ENCODE measurements around the gene TSPAN4. TPM values are rescaled to one million over a fixed set of nuclear protein-coding genes. Genes with fewer than 3 reads are reported as not detected.

TSPAN4 gene
- total and polyA plus RNA-seq, 8 donors, result 10.5 to 116 (median 28.4) TPM

DNA sequence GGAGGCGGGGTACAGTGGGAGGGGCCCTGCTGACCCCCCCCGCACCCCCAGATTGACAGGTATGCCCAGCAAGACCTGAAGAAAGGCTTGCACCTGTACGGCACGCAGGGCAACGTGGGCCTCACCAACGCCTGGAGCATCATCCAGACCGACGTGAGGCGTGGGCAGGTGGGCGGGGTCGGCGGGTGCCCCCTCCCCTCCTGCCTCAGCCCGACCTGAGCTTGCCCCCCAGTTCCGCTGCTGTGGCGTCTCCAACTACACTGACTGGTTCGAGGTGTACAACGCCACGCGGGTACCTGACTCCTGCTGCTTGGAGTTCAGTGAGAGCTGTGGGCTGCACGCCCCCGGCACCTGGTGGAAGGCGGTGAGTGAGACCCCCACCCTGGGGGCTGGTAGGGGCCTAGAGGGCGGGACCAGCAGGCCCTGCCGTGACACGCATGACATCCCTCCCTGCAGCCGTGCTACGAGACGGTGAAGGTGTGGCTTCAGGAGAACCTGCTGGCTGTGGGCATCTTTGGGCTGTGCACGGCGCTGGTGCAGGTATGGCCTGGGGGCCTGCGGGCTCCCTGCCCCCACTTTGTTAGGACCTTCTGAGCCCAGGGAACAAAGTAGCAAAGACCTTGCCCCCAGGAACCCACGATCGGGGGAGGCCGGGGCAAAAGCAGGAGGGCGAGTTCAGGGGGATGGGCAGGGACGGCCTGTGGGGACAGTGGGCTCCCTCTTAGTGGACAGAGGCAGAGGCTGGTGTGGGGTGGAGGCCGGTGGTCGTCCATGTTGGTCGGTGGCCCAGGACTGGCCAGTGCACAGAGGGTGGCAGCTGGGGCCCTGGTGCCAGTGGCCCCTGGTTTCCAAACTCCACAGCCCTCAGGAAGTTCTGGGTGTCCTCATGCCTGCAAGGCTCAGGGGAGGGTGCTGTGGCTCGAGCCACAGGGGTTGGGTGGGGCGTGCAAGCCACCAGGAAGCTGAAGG is 23.1 kb downstream of the TSPAN4 start:
- peaks cover 0 to 16% (median 13%) of the 10 kb centered on the region in 4 donors for H3K4me1 ChIP-seq
- intact Hi-C loops (cut with DNase I; ENCODE audit: low total_unique reads), result no loop called here
- H3K9me3 ChIP-seq, result no peaks in the 10 kb centered on the region
- no peaks in the 10 kb centered on the region for H3K27me3 ChIP-seq
- DNase-seq, result peak in 1 of 2 donors; percentile 26
- no peak overlapping the region for H3K4me3 ChIP-seq
- H3K36me3 ChIP-seq, result peaks cover 3 to 79% (median 60%) of the 10 kb centered on the region in 4 donors
- WGBS, 5 donors, result 77 to 92% (median 78%) methylated on average over 17 to 41 of the region's 41 CpGs
- no peak overlapping the region for H3K27ac ChIP-seq
- no peak for TF ChIP-seq POLR2AphosphoS5 (IDR thresholded peaks at IDR 0.05)
- TF ChIP-seq POLR2A (IDR thresholded peaks at IDR 0.05), result no peak
- no peak for TF ChIP-seq CTCF (IDR thresholded peaks at IDR 0.05)
- no peak for TF ChIP-seq EP300 (IDR thresholded peaks at IDR 0.05)

- Histone ChIP-seq H3K27ac (no peak overlapping the region), H3K4me1 (peaks cover 0 to 16% (median 13%) of the 10 kb centered on the region in 4 donors), H3K9me3 (no peaks in the 10 kb centered on the region), H3K4me3 (no peak overlapping the region), H3K27me3 (no peaks in the 10 kb centered on the region), H3K36me3 (peaks cover 3 to 79% (median 60%) of the 10 kb centered on the region in 4 donors)
- intact Hi-C loops (cut with DNase I; ENCODE audit: low total_unique reads), result no loop called here
- DNase-seq, result no peak
- 84 to 89% (median 87%) methylated on average over 7 to 14 of the region's 14 CpGs for WGBS, 5 donors
- TF ChIP-seq CTCF (IDR thresholded peaks at IDR 0.05) (no peak), EP300 (IDR thresholded peaks at IDR 0.05) (no peak), POLR2AphosphoS5 (IDR thresholded peaks at IDR 0.05) (no peak), POLR2A (IDR thresholded peaks at IDR 0.05) (no peak)
Observed at GRCh38 chr11:866481-866880, 23.8 kb downstream of the TSPAN4 start.

DNA sequence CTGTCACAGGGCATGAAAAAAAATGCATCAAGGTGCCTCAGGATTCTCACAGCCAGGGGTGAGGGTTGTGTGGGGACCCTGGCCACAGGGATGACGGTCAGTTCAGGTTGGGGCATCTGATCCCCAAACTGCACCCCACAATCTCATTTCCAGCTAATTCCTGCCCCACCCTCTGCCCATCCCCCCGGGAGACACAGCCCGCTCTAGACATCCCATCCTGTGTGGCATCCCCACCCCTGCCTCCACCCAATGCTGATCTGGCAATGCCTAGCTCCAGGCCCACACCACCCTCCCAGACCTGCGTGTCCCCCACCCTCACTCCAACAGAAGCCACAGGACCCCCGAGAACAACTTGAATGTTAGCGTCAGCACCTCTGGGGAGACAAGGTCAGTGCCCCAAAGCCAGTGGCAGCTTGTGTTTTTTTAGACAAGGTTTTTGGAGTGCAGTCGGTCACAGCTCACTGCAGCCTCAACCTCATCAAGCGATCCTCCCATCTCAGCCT is 25.3 kb downstream of the TSPAN4 start:
- H3K9me3 ChIP-seq, result no peaks in the 10 kb centered on the region
- 85 to 89% (median 87%) methylated on average over 5 to 8 of the region's 8 CpGs for WGBS, 5 donors
- H3K36me3 ChIP-seq, result peaks cover 3 to 74% (median 54%) of the 10 kb centered on the region in 4 donors
- TF ChIP-seq EP300 (IDR thresholded peaks at IDR 0.05) (no peak), CTCF (IDR thresholded peaks at IDR 0.05) (no peak), POLR2AphosphoS5 (IDR thresholded peaks at IDR 0.05) (no peak), POLR2A (IDR thresholded peaks at IDR 0.05) (no peak)
- H3K4me1 ChIP-seq, result peaks cover 0 to 4% (median under 1%) of the 10 kb centered on the region in 4 donors
- no peak for DNase-seq
- no peak overlapping the region for H3K4me3 ChIP-seq
- no peaks in the 10 kb centered on the region for H3K27me3 ChIP-seq
- no peak overlapping the region for H3K27ac ChIP-seq
- intact Hi-C loops (cut with DNase I; ENCODE audit: low total_unique reads), result no loop called here

DNA sequence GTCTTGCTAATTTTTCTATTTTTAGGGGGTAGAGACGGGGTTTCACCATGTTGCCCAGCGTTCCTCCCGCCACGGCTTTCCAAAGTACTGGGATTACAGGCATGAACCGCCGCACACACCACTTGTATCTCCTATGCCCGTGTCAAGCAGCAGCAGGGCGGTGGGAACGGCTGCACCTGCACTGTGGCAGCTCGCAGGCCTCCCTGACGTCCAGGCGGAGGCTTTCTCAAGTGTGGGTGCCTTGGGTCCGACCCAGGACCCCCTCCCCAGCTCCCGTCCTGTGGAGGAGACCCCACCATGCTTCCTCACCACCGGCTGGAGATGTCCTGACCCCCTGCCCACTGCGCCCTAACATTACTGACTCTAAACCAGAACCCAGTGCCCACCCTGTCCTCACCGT is 25.7 kb downstream of the TSPAN4 start:
- 89 to 94% (median 92%) methylated on average over 17 of the region's 17 CpGs for WGBS, 5 donors
- no peaks in the 10 kb centered on the region for H3K27me3 ChIP-seq
- TF ChIP-seq CTCF (IDR thresholded peaks at IDR 0.05), result no peak
- no peak for TF ChIP-seq POLR2A (IDR thresholded peaks at IDR 0.05)
- TF ChIP-seq POLR2AphosphoS5 (IDR thresholded peaks at IDR 0.05), result no peak
- no peak for TF ChIP-seq EP300 (IDR thresholded peaks at IDR 0.05)
- H3K4me3 ChIP-seq, result no peak overlapping the region
- H3K4me1 ChIP-seq, result no peaks in the 10 kb centered on the region
- H3K27ac ChIP-seq, result no peak overlapping the region
- intact Hi-C loops (cut with DNase I; ENCODE audit: low total_unique reads), result no loop called here
- no peaks in the 10 kb centered on the region for H3K9me3 ChIP-seq
- peaks cover 3 to 69% (median 49%) of the 10 kb centered on the region in 4 donors for H3K36me3 ChIP-seq
- DNase-seq, result no peak

Measured in stomach (tissue), 9 donors.